ENCODE results near the gene PLA2G7.

PLA2G7 gene

GRCh38 chr6:46687619-46688097, 47.5 kb downstream of the PLA2G7 start, which contains the start of gene TDRD6:
Gene TDRD6 (plus strand): TSS chr6:46687885. CDS start chr6:46688129, 244 bp downstream.
- DNase-seq, result no peak

GRCh38 chr6:46684771-46685170, 50.4 kb downstream of the PLA2G7 start:
- no peak for DNase-seq

DNA sequence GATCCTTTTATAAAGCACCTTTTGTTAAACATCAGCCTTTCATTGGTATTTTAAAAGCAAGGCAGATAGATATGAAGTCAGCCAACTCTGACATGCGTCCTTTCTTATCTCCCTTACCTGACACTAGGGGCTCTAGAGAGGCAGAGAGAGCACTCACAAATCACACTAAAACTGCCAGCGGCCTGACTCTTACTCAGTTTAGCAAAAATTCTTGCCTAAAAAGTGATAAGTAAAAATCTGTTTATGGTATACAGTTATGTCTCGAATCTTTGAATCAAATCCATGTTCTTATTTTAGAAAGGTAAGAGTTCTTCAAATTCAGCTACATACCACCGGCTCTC, 57.9 kb downstream of the PLA2G7 start:
- no peak for DNase-seq

DNA sequence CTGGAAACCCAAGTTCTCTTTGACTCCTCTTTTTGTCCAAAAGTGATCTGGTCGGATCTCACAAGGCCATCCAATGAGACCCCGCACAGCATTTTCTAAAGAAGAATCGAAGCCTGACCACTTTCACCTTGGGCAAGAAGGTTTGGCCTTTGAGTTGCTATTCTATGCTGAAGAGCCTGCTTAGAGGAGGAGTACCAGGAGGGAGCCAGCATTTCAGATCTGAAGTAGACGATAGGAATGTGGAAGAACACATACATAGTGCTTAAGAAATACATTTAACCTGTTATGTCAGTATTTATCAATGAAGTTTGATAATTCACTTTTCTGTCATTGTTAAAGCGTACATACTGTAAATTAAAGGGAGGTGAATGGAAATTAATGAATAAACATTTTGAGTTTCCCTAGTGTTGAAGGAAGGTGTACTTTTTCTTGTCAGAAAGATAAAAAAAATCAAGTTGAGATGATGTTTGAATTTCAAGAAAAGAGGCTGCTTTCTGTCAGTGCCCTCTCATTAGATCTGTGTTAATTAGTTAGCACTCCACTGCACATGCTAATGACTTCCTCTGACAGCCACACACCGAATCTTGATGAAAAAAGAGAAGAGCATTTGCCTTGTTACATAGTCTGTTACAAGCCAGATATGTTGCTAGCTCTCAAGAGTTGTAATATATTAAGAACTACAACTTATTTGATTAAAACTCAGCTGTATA, 58.4 kb downstream of the PLA2G7 start:
- DNase-seq, result no peak

DNA sequence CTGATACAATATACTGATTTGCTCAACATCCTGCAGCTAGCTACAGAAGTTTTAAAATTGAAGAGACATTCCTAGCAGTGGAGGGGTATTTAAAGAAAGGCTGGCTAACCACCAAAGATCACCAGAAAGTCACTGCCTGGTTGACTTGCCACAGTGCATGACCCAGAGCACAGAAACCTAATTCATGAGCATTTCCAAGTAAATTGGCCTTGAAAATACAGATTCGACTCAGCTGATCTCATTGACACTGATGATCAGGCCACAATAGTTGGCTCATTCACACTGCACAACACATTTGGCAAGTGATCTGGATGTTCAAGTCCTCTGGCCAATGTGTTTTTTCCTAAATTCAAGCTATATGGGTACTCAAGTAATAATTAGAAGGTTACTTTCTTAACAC, 60.8 kb downstream of the PLA2G7 start:
- DNase-seq, result no peak

GRCh38 chr6:46667377-46667776, 67.8 kb downstream of the PLA2G7 start:
- DNase-seq, result no peak

- DNase-seq, result no peak
Observed at GRCh38 chr6:46661483-46661882, 73.7 kb downstream of the PLA2G7 start.

DNA sequence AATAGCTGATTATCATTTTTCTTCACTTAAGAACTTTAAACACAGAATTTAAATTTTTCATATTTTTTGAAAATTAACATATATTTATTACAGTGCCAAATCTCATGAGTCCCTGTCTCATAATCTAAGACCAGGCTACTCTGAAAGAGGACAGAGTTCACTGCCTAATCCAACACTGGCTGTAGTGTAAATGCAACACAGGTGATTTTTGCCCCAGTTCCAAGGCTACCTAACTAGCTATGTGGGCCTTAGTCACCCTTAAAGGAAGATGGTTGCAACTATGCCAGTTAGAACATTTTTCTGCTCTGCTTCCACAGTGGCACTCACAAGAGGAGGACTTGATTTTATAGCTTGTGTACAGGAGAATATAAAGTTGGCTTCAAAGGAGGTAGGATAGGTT, 77.5 kb downstream of the PLA2G7 start:
- DNase-seq, result no peak

DNA sequence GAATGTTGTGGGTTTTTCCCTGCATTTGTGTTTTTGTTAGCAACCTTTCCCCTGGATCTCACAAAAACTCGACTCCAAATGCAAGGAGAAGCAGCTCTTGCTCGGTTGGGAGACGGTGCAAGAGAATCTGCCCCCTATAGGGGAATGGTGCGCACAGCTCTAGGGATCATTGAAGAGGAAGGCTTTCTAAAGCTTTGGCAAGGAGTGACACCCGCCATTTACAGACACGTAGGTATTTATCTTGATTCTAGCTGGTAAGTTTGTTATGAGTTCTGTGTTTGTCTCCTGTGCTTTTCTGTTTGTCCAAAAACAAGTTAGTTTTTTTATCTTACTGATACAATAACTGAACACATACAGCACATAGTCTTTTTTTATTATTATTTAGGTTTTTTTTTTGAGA, 79.4 kb downstream of the PLA2G7 start:
- DNase-seq, result no peak
